ENCODE measurements around the gene KCND3. TPM values are rescaled to one million over a fixed set of nuclear protein-coding genes. Genes with fewer than 3 reads are reported as not detected.

The KCND3 gene
- 8.7 TPM for total RNA-seq

GRCh38 chr1:111989531-111990025 lies at the start of gene KCND3:
Gene KCND3, minus strand, starts transcription at chr1:111989668.
- DNase-seq (ENCODE audit: low spot score) = no peak

- DNase-seq (ENCODE audit: low spot score) = no peak
Measured at GRCh38 chr1:112034277-112034676, 44.8 kb upstream of the KCND3 start.

GRCh38 chr1:112033439-112034120 lies 44.1 kb upstream of the KCND3 start:
- DNase-seq (ENCODE audit: low spot score) = no peak

GRCh38 chr1:112030157-112030556 lies 40.7 kb upstream of the KCND3 start:
- no peak for DNase-seq (ENCODE audit: low spot score)

GRCh38 chr1:112027696-112028095 lies 38.2 kb upstream of the KCND3 start:
- DNase-seq (ENCODE audit: low spot score) = no peak

GRCh38 chr1:112026501-112026900 lies 37.0 kb upstream of the KCND3 start:
- no peak for DNase-seq (ENCODE audit: low spot score)

- DNase-seq (ENCODE audit: low spot score) = no peak
Measured at GRCh38 chr1:112026016-112026415, 36.5 kb upstream of the KCND3 start.

GRCh38 chr1:112021263-112021662 lies 31.8 kb upstream of the KCND3 start:
- no peak for DNase-seq (ENCODE audit: low spot score)

- DNase-seq (ENCODE audit: low spot score) = no peak
Measured at GRCh38 chr1:112017183-112017582, 27.7 kb upstream of the KCND3 start.

- DNase-seq (ENCODE audit: low spot score) = no peak
Measured at GRCh38 chr1:112012823-112013222, 23.4 kb upstream of the KCND3 start.

- DNase-seq (ENCODE audit: low spot score) = peak; percentile 27
Measured at GRCh38 chr1:112011202-112011601, 21.7 kb upstream of the KCND3 start.

- no peak for DNase-seq (ENCODE audit: low spot score)
Measured at GRCh38 chr1:112007169-112007568, 17.7 kb upstream of the KCND3 start.

GRCh38 chr1:112006416-112007025 lies 17.1 kb upstream of the KCND3 start:
- no peak for DNase-seq (ENCODE audit: low spot score)

GRCh38 chr1:112004076-112004475 lies 14.6 kb upstream of the KCND3 start:
- no peak for DNase-seq (ENCODE audit: low spot score)

GRCh38 chr1:112002514-112002913 lies 13.0 kb upstream of the KCND3 start:
- DNase-seq (ENCODE audit: low spot score) = no peak

GRCh38 chr1:112001436-112001835 lies 12.0 kb upstream of the KCND3 start:
- no peak for DNase-seq (ENCODE audit: low spot score)

GRCh38 chr1:112000048-112000447 lies 10.6 kb upstream of the KCND3 start:
- DNase-seq (ENCODE audit: low spot score) = no peak

- DNase-seq (ENCODE audit: low spot score) = no peak
Measured at GRCh38 chr1:111998332-111998731, 8.9 kb upstream of the KCND3 start.

- DNase-seq (ENCODE audit: low spot score) = no peak
Measured at GRCh38 chr1:111992476-111992875, 3.0 kb upstream of the KCND3 start.

GRCh38 chr1:111990878-111991718 lies 1.6 kb upstream of the KCND3 start:
- peak; percentile 60 for DNase-seq (ENCODE audit: low spot score)

- no peak for DNase-seq (ENCODE audit: low spot score)
Measured at GRCh38 chr1:111990026-111990877, 784 bp upstream of the KCND3 start.
